PFSK-1 (cell line): Measurements from ENCODE around the gene SF3A1.

Experiments
- FOXP2 ChIP-seq: optimal IDR thresholded peaks from 2 replicates; pipeline ENCODE3; 2011; ENCODE audit warnings: borderline replicate concordance, control low read depth, inconsistent platforms; ENCODE audit not compliant: insufficient read depth; ENCODE audit errors: extremely low read length, extremely low read depth
- POLR2AphosphoS5 ChIP-seq: IDR thresholded peaks from 2 replicates; pipeline ENCODE4 v1.6.1; 2012; ENCODE audit warnings: low read depth, mild to moderate bottlenecking, control low read depth, low read length, moderate library complexity
- REST ChIP-seq, 2 experiments: IDR thresholded peaks; 2 replicates each; pipeline versions ENCODE4 v1.6.1 to v1.8.0; 2011 to 2012; ENCODE audit warnings: low read depth in 2 of 2, low read length in 2 of 2, control low read depth in 1 of 2, inconsistent platforms in 1 of 2, mild to moderate bottlenecking in 1 of 2, moderate library complexity in 1 of 2; ENCODE audit not compliant: insufficient read depth in 1 of 2
- SIN3A ChIP-seq: IDR thresholded peaks from 2 replicates; pipeline ENCODE4 v1.6.1; 2012; ENCODE audit warnings: mild to moderate bottlenecking, low read length, moderate library complexity, borderline replicate concordance; ENCODE audit not compliant: insufficient read depth
- TAF1 ChIP-seq: IDR thresholded peaks from 2 replicates; pipeline ENCODE4 v1.6.1; 2012; ENCODE audit warnings: low read length, control low read depth, borderline replicate concordance; ENCODE audit not compliant: insufficient read depth

The SF3A1 gene

DNA sequence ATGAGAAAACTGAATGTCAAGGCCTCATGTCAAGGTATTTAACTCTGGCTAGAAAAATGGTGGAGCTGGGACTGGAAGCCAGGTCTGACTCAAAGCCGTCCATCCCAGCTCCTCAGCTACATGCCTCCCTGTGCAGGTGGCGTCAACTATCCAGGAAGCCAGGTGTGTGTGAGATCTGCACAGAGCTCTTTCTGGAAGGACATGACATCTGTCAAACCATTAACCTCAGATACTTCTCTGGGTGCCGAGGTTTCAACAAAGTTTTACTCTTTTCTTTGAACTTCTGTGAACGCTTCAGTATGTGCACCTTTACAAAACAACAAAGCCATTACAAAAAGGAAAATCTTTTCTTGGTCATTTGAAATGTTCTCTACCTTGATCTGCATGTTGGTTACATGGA lies 60.4 kb downstream of the SF3A1 start:
- TF ChIP-seq TAF1 (no peak), SIN3A (no peak), POLR2AphosphoS5 (no peak)

DNA sequence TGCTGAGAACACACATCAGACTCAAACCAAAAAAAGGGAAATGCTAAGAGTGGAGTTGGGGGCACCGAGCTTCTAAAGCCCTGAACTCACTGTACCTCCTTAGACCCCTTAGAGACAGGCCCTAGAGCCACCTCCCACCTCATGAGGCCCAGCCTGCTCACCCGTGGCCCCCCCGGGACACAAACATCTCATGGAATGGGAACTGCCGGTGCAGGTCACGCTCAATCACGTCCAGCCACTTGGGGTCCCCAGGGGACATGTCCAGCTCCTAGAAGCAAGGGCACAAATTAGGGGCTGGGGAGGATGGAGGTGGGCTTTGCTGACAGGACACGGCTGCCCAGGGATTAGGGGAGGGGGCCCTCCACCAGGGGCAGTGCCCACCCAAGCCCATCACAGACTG lies 61.1 kb downstream of the SF3A1 start:
- TF ChIP-seq REST (IDR thresholded peaks at IDR 0.05; ENCODE audit: insufficient read depth in 1 of 2, low read depth in 2 of 2, low read length in 2 of 2) (no peak), POLR2AphosphoS5 (no peak), FOXP2 (no peak)

GRCh38 chr22:30294830-30295229 lies 61.9 kb downstream of the SF3A1 start:
- TF ChIP-seq REST (IDR thresholded peaks at IDR 0.05; ENCODE audit: insufficient read depth in 1 of 2, low read depth in 2 of 2, low read length in 2 of 2): no peak
- TF ChIP-seq FOXP2: no peak
- TF ChIP-seq TAF1: no peak

GRCh38 chr22:30294066-30294465 lies 62.6 kb downstream of the SF3A1 start:
- TF ChIP-seq SIN3A: no peak
- no peak for TF ChIP-seq FOXP2
- no peak for TF ChIP-seq REST (IDR thresholded peaks at IDR 0.05; ENCODE audit: insufficient read depth in 1 of 2, low read depth in 2 of 2, low read length in 2 of 2)
- TF ChIP-seq POLR2AphosphoS5: no peak
- no peak for TF ChIP-seq TAF1

- TF ChIP-seq POLR2AphosphoS5 (no peak), FOXP2 (no peak), REST (IDR thresholded peaks at IDR 0.05; ENCODE audit: insufficient read depth in 1 of 2, low read depth in 2 of 2, low read length in 2 of 2) (no peak), SIN3A (no peak), TAF1 (no peak)
Measured at GRCh38 chr22:30293026-30293425, 63.7 kb downstream of the SF3A1 start.
